OCI-LY1 (cell line): ENCODE data around the gene AKAP8L.

Source experiments
- H2AFZ ChIP-seq: fragments of 200-600 bp; sonication (generic), shearing (Covaris generic); 2 replicates; pipeline ENCODE4 v1.6.0; 2014; ENCODE audit warnings: antibody characterized with exemption, mild to moderate bottlenecking, low read length
- H3F3A ChIP-seq: fragments of 200-600 bp; sonication (generic), shearing (Covaris generic); 2 replicates; pipeline ENCODE4 v1.6.0; 2014; ENCODE audit warnings: mild to moderate bottlenecking, antibody characterized with exemption, low read length, moderate library complexity; ENCODE audit not compliant: insufficient read depth
- H3K27ac ChIP-seq: fragments of 200-600 bp; sonication (generic); 2 replicates; pipeline ENCODE4 v1.5.1; 2014; ENCODE audit warnings: low read length, mixed run types, mild to moderate bottlenecking, low read depth; ENCODE audit not compliant: poor library complexity, severe bottlenecking
- H3K27me3 ChIP-seq: fragments of 200-600 bp; sonication (generic); 2 replicates; pipeline ENCODE4 v1.6.0; 2014; ENCODE audit warnings: antibody characterized with exemption, mild to moderate bottlenecking, low read length, moderate library complexity; ENCODE audit not compliant: insufficient read depth
- H3K36me3 ChIP-seq: fragments of 200-600 bp; sonication (generic); 2 replicates; pipeline ENCODE4 v1.6.1; 2014; ENCODE audit warnings: mild to moderate bottlenecking, antibody characterized with exemption, low read length, moderate library complexity, mixed read lengths; ENCODE audit not compliant: insufficient read depth
- H3K4me1 ChIP-seq: fragments of 200-600 bp; sonication (generic); 2 replicates; pipeline ENCODE4 v1.5.1; 2014; ENCODE audit warnings: mild to moderate bottlenecking, low read length, moderate library complexity; ENCODE audit not compliant: insufficient read depth, severe bottlenecking
- H3K4me2 ChIP-seq: fragments of 200-600 bp; sonication (generic), shearing (Covaris generic); 2 replicates; pipeline ENCODE4 v1.6.1; 2014; ENCODE audit warnings: low read length
- H3K4me3 ChIP-seq: fragments of 200-600 bp; sonication (generic); 2 replicates; pipeline ENCODE4 v1.5.1; 2014; ENCODE audit warnings: low read length, low read depth, mild to moderate bottlenecking, mixed read lengths; ENCODE audit not compliant: poor library complexity, severe bottlenecking
- H3K79me2 ChIP-seq: fragments of 200-600 bp; shearing (Covaris generic); 2 replicates; pipeline ENCODE4 v1.6.1; 2016; ENCODE audit warnings: mixed run types, low read length, mixed read lengths; ENCODE audit not compliant: insufficient read depth
- H3K9ac ChIP-seq: fragments of 200-600 bp; sonication (generic), shearing (Covaris generic); 2 replicates; pipeline ENCODE4 v1.6.1; 2014; ENCODE audit warnings: mild to moderate bottlenecking, low read length, mixed read lengths
- H3K9me2 ChIP-seq: fragments of 200-600 bp; sonication (generic), shearing (Covaris generic); 2 replicates; pipeline ENCODE4 v1.6.1; 2014; ENCODE audit warnings: low read depth, mild to moderate bottlenecking, low read length, mixed read lengths
- H3K9me3 ChIP-seq: fragments of 200-600 bp; shearing (Covaris generic); 2 replicates; pipeline ENCODE4 v1.6.1; 2014; ENCODE audit warnings: low read length, mixed read lengths
- H4K20me1 ChIP-seq: fragments of 200-600 bp; sonication (generic), shearing (Covaris generic); 2 replicates; pipeline ENCODE4 v1.6.0; 2016; ENCODE audit warnings: mild to moderate bottlenecking, low read length; ENCODE audit not compliant: insufficient read depth
- EZH2 ChIP-seq: fragments of 200-600 bp; sonication (generic), shearing (Covaris generic); IDR thresholded peaks from 2 replicates; pipeline ENCODE4 v1.8.0; 2017; ENCODE audit warnings: borderline replicate concordance, mixed run types, mild to moderate bottlenecking, antibody characterized with exemption, low read length, moderate library complexity, mixed read lengths
- TF ChIP-seq, protein P1 (sequence below): fragments of 200-600 bp; sonication (generic), shearing (Covaris generic); IDR thresholded peaks from 2 replicates; pipeline ENCODE4 v1.5.1; 2017; ENCODE audit warnings: mild to moderate bottlenecking, antibody characterized with exemption, low read length, moderate library complexity, mixed read lengths

The AKAP8L gene

GRCh38 chr19:15444505-15445226, 25.9 kb upstream of the AKAP8L start:
- Histone ChIP-seq H4K20me1 (no peaks in the 10 kb centered on the region), H3K9ac (no peak overlapping the region), H3K4me1 (peaks cover 13% of the 10 kb centered on the region), H3K27ac (no peak overlapping the region), H2AFZ (no peak overlapping the region), H3K79me2 (no peaks in the 10 kb centered on the region), H3K4me2 (no peak overlapping the region), H3K4me3 (no peak overlapping the region), H3K36me3 (no peaks in the 10 kb centered on the region), H3K9me3 (no peaks in the 10 kb centered on the region), H3K9me2 (no peaks in the 10 kb centered on the region), H3K27me3 (peaks cover 3% of the 10 kb centered on the region; the same call in 1 of the 2 replicates), H3F3A (no peaks in the 10 kb centered on the region)
- TF ChIP-seq EZH2, result no peak
- TF ChIP-seq, protein P1, sequence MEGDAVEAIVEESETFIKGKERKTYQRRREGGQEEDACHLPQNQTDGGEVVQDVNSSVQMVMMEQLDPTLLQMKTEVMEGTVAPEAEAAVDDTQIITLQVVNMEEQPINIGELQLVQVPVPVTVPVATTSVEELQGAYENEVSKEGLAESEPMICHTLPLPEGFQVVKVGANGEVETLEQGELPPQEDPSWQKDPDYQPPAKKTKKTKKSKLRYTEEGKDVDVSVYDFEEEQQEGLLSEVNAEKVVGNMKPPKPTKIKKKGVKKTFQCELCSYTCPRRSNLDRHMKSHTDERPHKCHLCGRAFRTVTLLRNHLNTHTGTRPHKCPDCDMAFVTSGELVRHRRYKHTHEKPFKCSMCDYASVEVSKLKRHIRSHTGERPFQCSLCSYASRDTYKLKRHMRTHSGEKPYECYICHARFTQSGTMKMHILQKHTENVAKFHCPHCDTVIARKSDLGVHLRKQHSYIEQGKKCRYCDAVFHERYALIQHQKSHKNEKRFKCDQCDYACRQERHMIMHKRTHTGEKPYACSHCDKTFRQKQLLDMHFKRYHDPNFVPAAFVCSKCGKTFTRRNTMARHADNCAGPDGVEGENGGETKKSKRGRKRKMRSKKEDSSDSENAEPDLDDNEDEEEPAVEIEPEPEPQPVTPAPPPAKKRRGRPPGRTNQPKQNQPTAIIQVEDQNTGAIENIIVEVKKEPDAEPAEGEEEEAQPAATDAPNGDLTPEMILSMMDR, result no peak

GRCh38 chr19:15443838-15444237, 25.1 kb upstream of the AKAP8L start:
- H3K27me3 ChIP-seq, result peaks cover 3% of the 10 kb centered on the region; the same call in 1 of the 2 replicates
- peaks cover 8% of the 10 kb centered on the region for H3K4me1 ChIP-seq
- no peak overlapping the region for H3K4me3 ChIP-seq

DNA sequence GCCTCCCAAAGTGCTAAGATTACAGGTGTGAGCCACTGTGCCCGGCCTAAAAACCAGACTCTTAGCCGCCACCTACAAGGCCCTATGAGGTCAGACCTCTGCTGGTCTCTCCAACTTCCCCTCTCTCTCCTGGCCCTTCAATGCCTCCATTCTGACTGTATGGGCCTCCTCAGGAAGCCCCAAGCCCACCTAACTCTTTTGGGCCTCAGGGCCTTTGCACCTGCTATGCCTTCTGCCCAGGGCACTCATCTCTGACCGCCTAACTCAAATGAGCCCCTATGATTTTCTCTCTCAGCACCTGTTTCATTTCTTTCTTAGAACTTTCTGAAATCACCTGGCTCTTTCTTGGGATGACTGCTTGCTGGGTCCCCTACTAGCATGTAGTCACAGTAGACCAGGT, 24.5 kb upstream of the AKAP8L start:
- no peak overlapping the region for H3K4me2 ChIP-seq

More at GRCh38 chr19:15443838-15444237, 25.1 kb upstream of the AKAP8L start:
- Histone ChIP-seq H3K9me2 (no peaks in the 10 kb centered on the region), H3K27ac (no peak overlapping the region), H3K4me2 (no peak overlapping the region), H4K20me1 (no peaks in the 10 kb centered on the region), H2AFZ (no peak overlapping the region), H3K9ac (no peak overlapping the region), H3F3A (no peaks in the 10 kb centered on the region), H3K9me3 (no peaks in the 10 kb centered on the region), H3K36me3 (no peaks in the 10 kb centered on the region), H3K79me2 (no peaks in the 10 kb centered on the region)
- TF ChIP-seq EZH2, result no peak
- TF ChIP-seq, protein P1, result no peak

More for the DNA sequence above, 24.5 kb upstream of the AKAP8L start:
- Histone ChIP-seq H3K9me2 (no peaks in the 10 kb centered on the region), H3K4me3 (no peak overlapping the region), H3K36me3 (no peaks in the 10 kb centered on the region), H2AFZ (no peak overlapping the region), H3K9me3 (no peaks in the 10 kb centered on the region), H3K4me1 (peaks cover 3% of the 10 kb centered on the region), H3F3A (no peaks in the 10 kb centered on the region), H3K27ac (no peak overlapping the region), H3K27me3 (peaks cover 3% of the 10 kb centered on the region; the same call in 1 of the 2 replicates), H4K20me1 (no peaks in the 10 kb centered on the region), H3K9ac (no peak overlapping the region), H3K79me2 (no peaks in the 10 kb centered on the region)
- TF ChIP-seq, protein P1, result no peak
- TF ChIP-seq EZH2, result no peak
